GM18508 (cell line): ENCODE results near the gene PER3.

ENCODE experiments used
- ATAC-seq: cut with Tn5 transposase; IDR thresholded peaks from one replicate; pipeline ENCODE4 v1.9.1; 2021; ENCODE audit warnings: moderate number of reproducible peaks; ENCODE audit not compliant: insufficient read depth, unreplicated experiment

Gene PER3

DNA sequence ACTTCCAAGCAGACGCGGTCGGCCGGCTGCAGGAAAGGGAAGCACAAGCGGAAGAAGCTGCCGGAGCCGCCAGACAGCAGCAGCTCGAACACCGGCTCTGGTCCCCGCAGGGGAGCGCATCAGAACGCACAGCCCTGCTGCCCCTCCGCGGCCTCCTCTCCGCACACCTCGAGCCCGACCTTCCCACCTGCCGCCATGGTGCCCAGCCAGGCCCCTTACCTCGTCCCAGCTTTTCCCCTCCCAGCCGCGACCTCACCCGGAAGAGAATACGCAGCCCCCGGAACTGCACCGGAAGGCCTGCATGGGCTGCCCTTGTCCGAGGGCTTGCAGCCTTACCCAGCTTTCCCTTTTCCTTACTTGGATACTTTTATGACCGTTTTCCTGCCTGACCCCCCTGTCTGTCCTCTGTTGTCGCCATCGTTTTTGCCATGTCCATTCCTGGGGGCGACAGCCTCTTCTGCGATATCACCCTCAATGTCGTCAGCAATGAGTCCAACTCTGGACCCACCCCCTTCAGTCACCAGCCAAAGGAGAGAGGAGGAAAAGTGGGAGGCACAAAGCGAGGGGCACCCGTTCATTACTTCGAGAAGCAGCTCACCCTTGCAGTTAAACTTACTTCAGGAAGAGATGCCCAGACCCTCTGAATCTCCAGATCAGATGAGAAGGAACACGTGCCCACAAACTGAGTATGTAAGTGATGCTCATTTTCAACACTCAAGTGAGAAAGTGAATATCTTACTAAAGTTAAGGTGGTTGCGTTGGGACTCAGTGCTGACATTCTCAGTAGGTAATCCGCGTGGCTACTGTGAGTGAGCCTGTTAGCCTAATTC is 43.2 kb downstream of the PER3 start:
- no peak for ATAC-seq

GRCh38 chr1:7831458-7831857 is 47.4 kb downstream of the PER3 start:
- no peak for ATAC-seq

GRCh38 chr1:7833035-7833434 is 48.9 kb downstream of the PER3 start:
- no peak for ATAC-seq

DNA sequence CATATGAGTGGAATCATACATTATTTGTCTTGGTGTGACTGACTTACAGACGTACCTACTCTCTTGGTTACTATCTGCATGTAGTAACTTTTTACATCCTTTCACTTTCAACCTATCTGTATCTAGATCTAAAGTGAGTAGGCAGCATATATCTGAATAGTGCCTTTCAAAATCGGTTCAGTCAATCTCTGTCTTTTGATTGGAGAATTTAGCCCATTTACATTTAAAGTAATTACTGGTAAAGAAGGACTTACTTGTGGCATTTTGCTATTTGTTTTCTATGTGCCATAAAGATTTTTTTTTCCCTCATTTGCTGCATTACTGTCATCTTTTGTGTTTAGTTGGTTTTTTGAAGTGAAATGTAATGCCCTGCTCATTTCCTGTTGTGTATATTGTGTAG is 54.6 kb downstream of the PER3 start:
- ATAC-seq = no peak

DNA sequence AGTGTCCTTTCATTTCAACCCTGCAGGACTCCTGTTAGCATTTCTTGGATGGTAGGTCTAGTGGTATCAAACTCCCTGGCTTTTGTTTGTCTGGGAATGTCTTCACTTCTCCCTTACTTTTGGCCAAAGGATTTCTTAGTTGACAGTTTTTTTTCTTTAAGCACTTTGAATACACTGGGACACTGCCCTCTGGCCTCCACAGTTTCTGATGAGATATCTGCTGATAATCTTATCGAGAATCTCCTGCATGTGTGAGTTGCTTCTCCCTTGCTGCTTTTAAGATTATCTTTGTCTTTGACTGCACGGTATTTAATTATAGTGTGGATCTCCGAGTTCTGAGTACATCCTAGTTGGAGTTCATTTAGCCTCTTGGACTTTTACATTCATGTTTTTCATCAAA is 55.4 kb downstream of the PER3 start:
- no peak for ATAC-seq

DNA sequence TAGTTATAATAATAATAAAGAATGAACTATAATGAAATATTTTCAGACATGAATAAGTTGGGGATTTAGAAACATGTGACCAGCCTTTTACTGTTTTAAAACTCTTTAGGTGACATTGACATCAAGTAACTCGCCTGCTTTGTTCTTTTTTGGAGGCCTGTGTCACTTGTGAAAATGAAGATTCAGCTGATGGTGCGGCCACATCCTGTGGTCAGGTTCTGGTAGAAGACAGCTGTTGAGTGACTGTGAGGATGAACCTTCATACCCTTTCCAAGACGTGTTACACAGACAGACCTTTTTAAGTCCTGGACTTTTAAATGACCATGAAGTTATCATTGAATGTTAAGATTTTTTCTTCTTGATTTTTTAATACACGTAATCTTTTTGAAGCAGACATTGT is 58.4 kb downstream of the PER3 start:
- ATAC-seq = no peak

GRCh38 chr1:7845761-7846160 is 61.7 kb downstream of the PER3 start:
- no peak for ATAC-seq

DNA sequence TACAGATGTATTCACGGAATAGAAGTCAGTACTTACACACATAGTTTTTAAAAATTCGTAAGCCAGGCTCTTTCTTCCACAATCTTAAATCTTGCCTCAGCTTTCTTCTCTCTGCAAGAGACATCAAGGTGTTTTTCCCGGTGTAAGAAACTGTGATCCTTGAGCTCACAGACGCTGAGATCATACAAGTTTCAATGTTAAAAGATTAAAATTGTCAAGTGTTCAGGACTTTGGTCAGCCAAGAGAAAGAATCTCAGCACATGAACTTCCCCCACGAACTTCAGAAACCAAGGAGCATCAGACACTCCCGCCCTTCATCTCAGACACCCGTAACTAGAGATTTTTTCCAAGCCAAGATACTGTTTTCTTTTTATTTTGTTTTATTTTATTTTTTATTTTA is 62.6 kb downstream of the PER3 start:
- no peak for ATAC-seq

DNA sequence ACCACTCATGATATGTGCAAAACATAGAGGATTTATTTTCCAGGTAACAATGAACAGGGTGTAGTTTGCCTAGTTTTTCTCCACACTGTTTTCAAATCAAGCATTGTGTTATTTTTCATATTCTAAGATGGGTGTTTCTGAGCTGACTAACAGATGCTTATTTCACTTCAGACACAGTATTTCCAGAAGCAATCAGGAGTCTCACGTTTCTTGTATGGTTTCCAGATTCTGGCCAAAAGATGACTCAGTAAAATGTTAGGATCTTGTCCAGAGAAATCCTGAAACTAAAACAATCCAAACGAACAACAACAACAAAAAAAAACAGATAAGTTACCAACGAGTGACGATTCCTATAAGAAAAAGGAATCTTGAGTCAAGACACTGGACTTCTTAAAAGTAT is 63.5 kb downstream of the PER3 start:
- no peak for ATAC-seq

- no peak for ATAC-seq
Measured at GRCh38 chr1:7850786-7851185, 66.7 kb downstream of the PER3 start.

DNA sequence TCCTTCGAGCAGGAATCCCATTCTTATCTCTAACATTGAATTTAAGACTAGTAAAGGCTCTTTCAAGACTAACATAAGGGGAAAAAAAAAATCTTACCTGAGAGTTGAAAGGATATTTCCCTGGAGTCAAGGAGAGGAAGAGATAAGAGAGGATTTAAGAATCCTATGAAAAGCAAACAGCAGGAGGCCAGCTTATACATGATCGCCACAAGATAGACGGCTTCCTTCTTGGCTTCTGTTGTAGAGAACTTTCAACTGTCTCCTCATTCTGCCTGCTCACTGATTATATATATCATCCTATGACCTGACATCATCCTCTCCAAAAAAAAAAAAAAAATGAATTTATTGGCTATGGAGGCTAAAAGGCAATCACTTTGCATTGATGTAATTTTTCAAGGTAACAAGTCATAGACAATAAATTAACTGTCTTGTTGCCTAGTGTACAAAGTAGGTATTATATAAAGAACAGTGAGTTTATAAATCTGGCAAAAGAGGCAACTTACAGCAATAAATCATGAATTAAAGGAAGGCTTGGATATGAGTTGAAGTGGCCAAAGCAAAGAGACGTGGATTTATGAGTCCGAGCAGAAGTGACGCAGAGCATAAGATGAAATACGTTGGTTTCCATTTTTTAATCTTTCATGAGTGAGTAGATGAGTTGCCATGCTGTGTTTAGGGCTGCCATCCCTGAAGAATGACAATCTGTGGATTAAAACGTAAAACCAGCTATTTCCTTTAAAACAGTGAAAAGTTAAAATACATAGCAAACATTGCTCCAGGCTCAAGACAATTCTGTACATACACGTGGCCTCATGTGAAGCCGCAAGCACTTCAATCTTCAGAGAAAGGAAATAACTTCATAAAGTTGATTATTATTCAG is 69.0 kb downstream of the PER3 start, which contains the start of gene UTS2:
Gene UTS2 (minus strand): TSS at position 262 of the 880 bp plus-strand sequence. CDS start 62 bp downstream, at position 200.
- no peak for ATAC-seq

GRCh38 chr1:7853684-7854026 is 69.6 kb downstream of the PER3 start:
- no peak for ATAC-seq

- no peak for ATAC-seq
Measured at GRCh38 chr1:7856345-7856744, 72.3 kb downstream of the PER3 start.

- ATAC-seq = no peak
Measured at GRCh38 chr1:7857000-7857399, 72.9 kb downstream of the PER3 start.

DNA sequence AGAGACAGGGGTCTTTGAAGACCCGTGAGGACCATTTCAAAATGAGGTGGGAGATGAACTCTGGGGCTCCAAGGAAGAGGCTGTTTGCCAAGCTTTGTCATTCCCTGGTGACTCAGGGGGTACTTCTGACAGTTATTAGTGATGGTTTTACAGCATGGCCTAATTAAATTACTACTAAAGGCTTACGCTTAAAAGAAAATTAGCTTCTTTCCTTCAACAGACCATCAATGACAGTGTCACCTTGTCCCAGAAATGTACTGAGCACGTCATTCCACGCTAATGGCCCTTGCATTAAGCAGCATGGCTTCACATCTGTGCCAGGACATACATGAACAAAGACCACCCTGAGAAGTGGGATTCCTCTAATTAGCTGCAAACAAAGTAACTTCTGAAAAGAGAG is 73.9 kb downstream of the PER3 start:
- no peak for ATAC-seq

GRCh38 chr1:7859406-7859805 is 75.3 kb downstream of the PER3 start:
- ATAC-seq = no peak

GRCh38 chr1:7860130-7860529 is 76.0 kb downstream of the PER3 start:
- no peak for ATAC-seq

DNA sequence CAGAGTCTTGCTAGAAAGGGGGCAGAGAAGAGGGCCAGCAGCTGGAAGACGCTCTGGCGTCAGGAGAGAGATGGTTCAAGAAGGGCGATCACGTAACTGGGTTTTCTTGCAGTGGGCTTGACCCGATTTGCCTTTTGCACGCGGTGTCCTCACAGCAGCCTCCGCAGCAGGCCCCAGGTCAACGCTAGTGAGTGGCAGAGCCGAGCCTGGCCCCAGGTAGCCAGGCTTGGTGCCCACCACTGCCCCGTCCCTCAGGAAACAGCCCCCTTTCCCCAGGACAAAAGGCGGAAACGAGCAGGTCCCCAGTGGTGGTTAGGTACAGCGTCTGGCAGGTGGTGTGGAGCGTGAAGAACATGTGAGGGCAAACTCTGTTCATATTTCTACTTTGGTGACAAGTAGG is 77.4 kb downstream of the PER3 start:
- ATAC-seq = no peak

DNA sequence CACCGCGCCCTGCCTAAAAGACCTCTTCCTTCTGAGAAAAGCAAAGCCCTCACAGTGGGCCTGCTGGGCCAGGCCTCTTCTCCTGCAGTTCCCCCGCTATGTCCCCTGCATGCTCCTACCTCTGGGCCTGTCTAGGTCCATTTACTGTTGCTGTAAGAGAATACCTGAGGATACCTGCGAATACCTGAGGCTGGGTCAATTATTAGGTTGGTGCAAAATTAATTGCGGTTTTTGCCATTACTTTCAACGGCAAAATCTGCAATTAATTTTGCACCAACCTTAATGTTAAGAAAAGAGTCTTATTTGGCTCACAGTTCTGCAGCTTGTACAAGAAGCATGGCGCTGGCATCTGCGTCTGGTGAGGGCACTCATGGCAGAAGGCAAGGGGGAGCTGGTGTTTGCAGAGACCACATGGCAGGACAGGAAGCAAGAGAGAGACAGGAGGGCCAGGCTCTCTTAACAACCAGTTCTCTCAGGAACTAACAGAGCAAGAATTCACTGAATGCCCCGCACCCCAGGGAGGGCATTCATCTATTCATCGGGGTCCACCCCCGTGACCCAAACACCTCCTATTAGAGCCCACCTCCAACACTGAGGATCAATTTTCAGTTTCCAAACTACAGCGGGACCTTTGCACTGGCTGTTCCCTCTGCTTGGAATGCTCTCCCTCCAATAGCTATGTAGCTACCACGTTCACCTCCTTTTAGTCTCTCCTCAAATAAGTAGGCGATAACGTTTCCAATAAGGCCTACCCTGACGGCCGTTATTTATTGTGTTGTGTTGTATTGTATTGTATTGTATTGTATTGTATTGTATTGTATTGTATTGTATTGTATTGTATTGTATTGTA is 78.3 kb downstream of the PER3 start:
- ATAC-seq = no peak

DNA sequence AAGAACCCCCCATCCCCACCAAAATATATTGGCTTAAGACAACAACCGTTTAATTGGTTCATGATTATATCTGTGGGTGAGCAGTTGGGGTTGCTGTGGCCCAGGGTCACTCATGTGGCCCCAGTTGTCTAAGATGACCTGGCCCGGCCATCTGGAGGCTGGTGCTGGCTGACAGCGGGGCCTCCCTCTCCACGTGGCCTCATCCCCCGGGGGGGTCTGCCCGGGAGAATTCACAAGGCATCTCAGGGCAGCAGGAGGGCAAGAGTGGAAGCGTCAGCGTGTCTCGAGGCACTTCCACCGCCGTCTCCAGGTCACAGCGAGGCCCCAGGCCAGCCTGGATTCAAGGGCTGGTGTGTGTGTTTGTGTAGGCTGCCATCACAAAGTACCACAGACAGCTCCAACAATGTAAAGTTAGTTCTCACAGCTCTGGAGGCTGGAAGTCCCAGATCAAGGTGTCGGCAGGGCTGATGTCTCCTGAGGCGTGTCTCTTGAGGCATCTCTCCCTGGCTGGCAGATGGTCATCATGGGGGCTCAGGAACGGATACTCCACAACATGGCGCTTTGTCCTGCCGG is 79.8 kb downstream of the PER3 start:
- no peak for ATAC-seq
